ENCODE data around the gene MAX. TPM values are rescaled to one million over a fixed set of nuclear protein-coding genes. Genes with fewer than 3 reads are reported as not detected.

The MAX gene
- total RNA-seq, 1 experiment from 2014 or later, result 125 TPM

DNA sequence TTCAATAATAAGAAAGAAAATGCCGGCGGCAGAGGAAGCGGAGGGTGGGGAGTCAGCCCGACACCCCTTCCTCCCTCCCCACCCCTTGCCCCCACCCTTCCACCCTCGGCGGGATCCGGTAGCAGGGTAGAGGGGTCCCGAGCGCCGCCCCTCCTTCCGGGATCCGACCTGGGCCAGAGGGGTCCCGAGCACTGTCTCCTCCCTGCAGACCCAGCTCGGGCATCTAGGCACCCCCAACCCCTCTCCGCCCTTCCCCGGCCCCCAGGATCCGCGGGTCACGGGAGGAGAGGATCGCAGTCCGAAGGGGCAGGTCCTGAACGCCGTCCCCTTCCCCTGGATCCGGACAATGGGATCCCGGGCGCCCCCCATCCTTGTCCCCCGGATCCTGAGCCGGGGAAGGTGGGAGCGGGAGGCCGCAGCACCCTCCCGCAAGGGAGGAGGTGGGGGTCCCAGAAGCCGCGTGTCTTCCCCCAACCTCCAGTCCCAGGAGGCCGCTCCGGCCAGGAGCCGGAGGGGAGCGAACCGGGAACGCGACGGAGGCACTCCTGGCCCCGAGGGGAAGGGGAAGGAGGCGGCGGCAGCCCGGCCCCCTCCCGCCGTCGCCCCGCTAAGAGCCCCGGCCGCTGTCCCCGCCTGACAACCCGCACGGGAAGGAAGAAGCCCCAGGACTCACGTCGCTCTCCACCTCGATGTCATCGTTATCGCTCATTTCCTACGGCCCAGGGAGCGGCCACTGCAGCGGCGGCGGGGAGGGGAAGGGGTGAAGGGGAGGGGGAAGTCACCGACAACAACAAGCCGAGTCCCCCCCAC is 481 bp downstream of the MAX start:
- H3K27me3 Mint-ChIP-seq (ENCODE audit: insufficient read depth, unreplicated experiment), result no peaks in the 10 kb centered on the region
- ChIA-PET CTCF (no interaction called here), POLR2A (interaction anchor here (0.6 to 2.1 kb wide), 18 partner anchors 10 to 1409 kb away, joined by 3 to 15 read pairs (median 4); partner anchors contain the start of genes CHURC1, FNTB and GPHN)
- H3K4me1 Mint-ChIP-seq (ENCODE audit: insufficient read depth, unreplicated experiment), result peaks cover 17% of the 10 kb centered on the region
- peak overlapping the region; percentile 94 for H3K27ac Mint-ChIP-seq (ENCODE audit: low read depth, unreplicated experiment)
- TF ChIP-seq, protein P1, sequence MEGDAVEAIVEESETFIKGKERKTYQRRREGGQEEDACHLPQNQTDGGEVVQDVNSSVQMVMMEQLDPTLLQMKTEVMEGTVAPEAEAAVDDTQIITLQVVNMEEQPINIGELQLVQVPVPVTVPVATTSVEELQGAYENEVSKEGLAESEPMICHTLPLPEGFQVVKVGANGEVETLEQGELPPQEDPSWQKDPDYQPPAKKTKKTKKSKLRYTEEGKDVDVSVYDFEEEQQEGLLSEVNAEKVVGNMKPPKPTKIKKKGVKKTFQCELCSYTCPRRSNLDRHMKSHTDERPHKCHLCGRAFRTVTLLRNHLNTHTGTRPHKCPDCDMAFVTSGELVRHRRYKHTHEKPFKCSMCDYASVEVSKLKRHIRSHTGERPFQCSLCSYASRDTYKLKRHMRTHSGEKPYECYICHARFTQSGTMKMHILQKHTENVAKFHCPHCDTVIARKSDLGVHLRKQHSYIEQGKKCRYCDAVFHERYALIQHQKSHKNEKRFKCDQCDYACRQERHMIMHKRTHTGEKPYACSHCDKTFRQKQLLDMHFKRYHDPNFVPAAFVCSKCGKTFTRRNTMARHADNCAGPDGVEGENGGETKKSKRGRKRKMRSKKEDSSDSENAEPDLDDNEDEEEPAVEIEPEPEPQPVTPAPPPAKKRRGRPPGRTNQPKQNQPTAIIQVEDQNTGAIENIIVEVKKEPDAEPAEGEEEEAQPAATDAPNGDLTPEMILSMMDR (IDR thresholded peaks at IDR 0.05; ENCODE audit: unreplicated experiment), result no peak
- peak; percentile 8 for DNase-seq (ENCODE audit: unreplicated experiment)
- TSS peak; percentile 23 for BruUV-seq (replicated peaks)
- H3K9me3 Mint-ChIP-seq (ENCODE audit: unreplicated experiment), result no peaks in the 10 kb centered on the region
- peak overlapping the region; percentile 74 for H3K4me3 Mint-ChIP-seq (ENCODE audit: unreplicated experiment)
- H3K36me3 Mint-ChIP-seq (ENCODE audit: insufficient read depth, unreplicated experiment), result peaks cover 27% of the 10 kb centered on the region
- intact Hi-C loops (cut with micrococcal nuclease), result loop anchor here (1.0 to 5.0 kb wide), 3 partner anchors 60 to 310 kb away; partner anchors contain the start of gene FUT8

DNA sequence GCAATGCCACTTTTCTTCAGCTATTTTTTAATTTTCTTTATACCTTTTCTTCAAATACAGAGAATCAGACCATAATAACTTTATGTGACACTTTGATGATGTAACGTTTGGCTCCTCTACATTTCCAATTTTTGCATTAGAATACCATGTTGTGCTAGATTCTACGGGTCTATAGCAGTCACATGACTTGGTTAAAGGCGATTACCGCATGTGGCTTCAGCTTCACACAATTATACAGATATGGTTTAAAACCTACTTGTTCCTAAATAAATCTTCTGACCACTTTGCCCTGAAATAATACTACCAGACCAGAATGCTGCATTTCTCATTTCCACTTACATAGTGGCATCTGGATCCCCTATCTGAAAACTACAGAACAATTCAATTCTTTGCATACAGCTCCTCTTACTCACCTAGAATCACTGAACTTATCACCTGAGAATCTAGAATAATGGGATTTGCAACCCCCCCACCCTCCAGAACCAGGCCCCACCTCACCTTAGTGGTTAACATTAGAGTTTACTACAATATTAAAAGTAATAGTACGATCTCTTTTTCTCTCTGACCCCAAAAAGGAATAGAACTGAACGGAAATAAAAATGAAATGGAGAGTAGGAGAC is 1.3 kb downstream of the MAX start:
- peaks cover 27% of the 10 kb centered on the region for H3K36me3 Mint-ChIP-seq (ENCODE audit: insufficient read depth, unreplicated experiment)
- no peaks in the 10 kb centered on the region for H3K9me3 Mint-ChIP-seq (ENCODE audit: unreplicated experiment)
- CTCF ChIA-PET, result interaction anchor here (0.7 kb wide), 1 partner anchor 1487 kb away, joined by 3 read pairs; no protein-coding TSS in a partner anchor
- TSS peak; percentile 44 for BruUV-seq (replicated peaks)
- H3K4me3 Mint-ChIP-seq (ENCODE audit: unreplicated experiment), result peak overlapping the region; percentile 74
- TF ChIP-seq, protein P1 (IDR thresholded peaks at IDR 0.05; ENCODE audit: unreplicated experiment), result no peak
- POLR2A ChIA-PET, result interaction anchor here (0.6 to 1.4 kb wide), 5 partner anchors 44 to 163 kb away, joined by 3 to 9 read pairs (median 3); no protein-coding TSS in a partner anchor
- no peaks in the 10 kb centered on the region for H3K27me3 Mint-ChIP-seq (ENCODE audit: insufficient read depth, unreplicated experiment)
- peak; percentile 1 for DNase-seq (ENCODE audit: unreplicated experiment)
- peak overlapping the region; percentile 94 for H3K27ac Mint-ChIP-seq (ENCODE audit: low read depth, unreplicated experiment)
- H3K4me1 Mint-ChIP-seq (ENCODE audit: insufficient read depth, unreplicated experiment), result peaks cover 17% of the 10 kb centered on the region
- intact Hi-C loops (cut with micrococcal nuclease), result loop anchor here (1.0 to 5.0 kb wide), 2 partner anchors 61 to 114 kb away; no protein-coding TSS in a partner anchor

DNA sequence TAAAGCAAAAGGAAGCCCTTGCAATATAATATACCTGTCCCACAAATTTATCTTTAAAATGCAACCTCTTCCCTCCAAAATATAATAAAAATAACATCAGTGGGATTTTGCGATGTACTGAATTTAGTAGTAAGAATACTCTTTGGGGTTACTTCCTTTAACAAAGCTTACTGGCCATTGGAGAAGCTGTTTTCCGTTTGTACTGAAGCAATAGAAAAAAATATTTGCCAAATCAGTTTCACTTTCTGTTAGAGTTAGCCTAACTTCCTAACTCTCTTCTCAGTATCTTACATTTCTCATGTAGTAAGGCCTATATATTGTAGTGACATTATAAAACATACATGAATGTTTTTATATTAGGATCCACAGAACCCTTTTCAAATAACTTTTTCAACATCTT is 3.7 kb downstream of the MAX start:
- TF ChIP-seq, protein P1 (IDR thresholded peaks at IDR 0.05; ENCODE audit: unreplicated experiment), result no peak
- peak overlapping the region; percentile 62 for H3K4me3 Mint-ChIP-seq (ENCODE audit: unreplicated experiment)
- no TSS peak for BruUV-seq (replicated peaks)
- no peaks in the 10 kb centered on the region for H3K27me3 Mint-ChIP-seq (ENCODE audit: insufficient read depth, unreplicated experiment)
- peaks cover 43% of the 10 kb centered on the region for H3K36me3 Mint-ChIP-seq (ENCODE audit: insufficient read depth, unreplicated experiment)
- CTCF ChIA-PET, result interaction anchor here (0.6 kb wide), 1 partner anchor 11 kb away, joined by 3 read pairs; no protein-coding TSS in a partner anchor
- intact Hi-C loops (cut with micrococcal nuclease), result no loop called here
- peaks cover 17% of the 10 kb centered on the region for H3K4me1 Mint-ChIP-seq (ENCODE audit: insufficient read depth, unreplicated experiment)
- POLR2A ChIA-PET, result interaction anchor here (0.6 to 1.7 kb wide), 5 partner anchors 8 to 1246 kb away, joined by 3 to 5 read pairs (median 3); partner anchors contain the start of gene SYNE2
- H3K9me3 Mint-ChIP-seq (ENCODE audit: unreplicated experiment), result no peaks in the 10 kb centered on the region
- DNase-seq (ENCODE audit: unreplicated experiment), result peak; percentile 18
- peak overlapping the region; percentile 30 for H3K27ac Mint-ChIP-seq (ENCODE audit: low read depth, unreplicated experiment)

Measured in MCF 10A (cell line).